HCT116 (cell line): Measurements from ENCODE around the gene CD300LD. TPM values are rescaled to one million over a fixed set of nuclear protein-coding genes. Genes with fewer than 3 reads are reported as not detected.
"Not testable (repeated sequence)": the region's sequence is repeated elsewhere in the genome, so short reads cannot be mapped to it uniquely, and the experiment has no call there.

Experiments
- ATAC-seq: fragments of 200-7000 bp; cut with Tn5 transposase; 2 replicates; pipeline ENCODE4 v1.9.1; 2020; ENCODE audit warnings: mild to moderate bottlenecking, moderate library complexity
- BruUV-seq: library from RNA; stranded (reverse); fragments of 400-500 nt; replicated peaks from 2 replicates; lab custom pipeline; 2021; lab: Mats Ljungman, UMichigan
- CTCF ChIA-PET: fragments of 300-600 bp; sonication (Branson Sonifier 250); formaldehyde crosslinking; loops from one replicate; lab custom pipeline; 2021; ENCODE audit warnings: antibody characterized with exemption; lab: Charles Lee
- POLR2A ChIA-PET: fragments of 300-600, 350-600 bp; sonication (Branson Sonifier 250); formaldehyde crosslinking; loops from one replicate; lab custom pipeline; 2021; ENCODE audit warnings: antibody characterized with exemption; lab: Charles Lee
- RAD21 ChIA-PET, 2 experiments: fragments of 300-600 bp; sonication (Branson Sonifier 250); formaldehyde crosslinking; loops; one replicate each; lab custom pipeline; 2023; ENCODE audit warnings: low total read pairs in 2 of 2; ENCODE audit not compliant: uncharacterized antibody in 2 of 2, unreplicated experiment in 2 of 2, low non-redundant PET in 1 of 2; lab: Charles Lee
- DNase-seq: peaks from one replicate; pipeline ENCODE4 v3.0.0-alpha.2; 2010; ENCODE audit warnings: low read depth, low spot score
- H2AFZ ChIP-seq: fragments of 200-600 bp; shearing (Covaris generic), sonication (generic); 2 replicates; pipeline ENCODE4 v1.6.1; 2017; ENCODE audit warnings: low read depth, mixed run types, mixed read lengths, antibody characterized with exemption, low read length; ENCODE audit not compliant: poor library complexity, severe bottlenecking
- H3K27ac ChIP-seq: 2 replicates; pipeline ENCODE4 v1.5.1; 2012; ENCODE audit warnings: low read depth, low read length
- H3K27me3 ChIP-seq: fragments of 200-600 bp; sonication (generic); 2 replicates; pipeline ENCODE4 v1.6.1; 2016; ENCODE audit warnings: mixed run types, low read length, mixed read lengths; ENCODE audit not compliant: insufficient read depth
- H3K36me3 ChIP-seq, 2 experiments: fragments of 200-500 bp in 1 of 2; fragments of 200-600 bp in 1 of 2; sonication (Bioruptor generic) in 1 of 2; sonication (generic) in 1 of 2; 2 replicates each; pipeline versions ENCODE4 v1.5.1 to v1.6.1; 2014 to 2016; ENCODE audit warnings: low read length in 2 of 2, inconsistent platforms in 1 of 2, mixed read lengths in 1 of 2, mixed run types in 1 of 2; ENCODE audit not compliant: insufficient read depth in 2 of 2, control insufficient read depth in 1 of 2
- H3K4me1 ChIP-seq, 2 experiments: fragments of 200-600 bp in 1 of 2; sonication (generic) in 1 of 2; 2 replicates each; pipeline versions ENCODE4 v1.5.1 to v1.6.1; 2012 to 2017; ENCODE audit warnings: low read length in 2 of 2, inconsistent platforms in 1 of 2, mild to moderate bottlenecking in 1 of 2, mixed read lengths in 1 of 2, mixed run types in 1 of 2, moderate library complexity in 1 of 2; ENCODE audit not compliant: insufficient read depth in 2 of 2, control insufficient read depth in 1 of 2
- H3K4me2 ChIP-seq: fragments of 200-600 bp; sonication (generic); 2 replicates; pipeline ENCODE4 v1.6.1; 2017; ENCODE audit warnings: mixed run types, low read length, mixed read lengths
- H3K4me3 ChIP-seq, 2 experiments: fragments of 200-600 bp in 1 of 2; sonication (generic) in 1 of 2; replicated peaks in 1 of 2; 2 replicates each; pipeline ENCODE4 v1.5.1; 2011 to 2016; ENCODE audit warnings: low read length in 2 of 2, control low read depth in 1 of 2, low read depth in 1 of 2, mild to moderate bottlenecking in 1 of 2, mixed read lengths in 1 of 2, mixed run types in 1 of 2
- H3K79me2 ChIP-seq: fragments of 200-600 bp; sonication (generic); 2 replicates; pipeline ENCODE4 v1.6.1; 2017; ENCODE audit warnings: mild to moderate bottlenecking, mixed run types, low read length, moderate library complexity, mixed read lengths; ENCODE audit not compliant: insufficient read depth
- H3K9ac ChIP-seq: fragments of 200-600 bp; sonication (generic); 2 replicates; pipeline ENCODE4 v1.6.1; 2016; ENCODE audit warnings: low read length, mixed read lengths
- H3K9me2 ChIP-seq: fragments of 200-600 bp; sonication (generic), shearing (Covaris generic); 2 replicates; pipeline ENCODE4 v1.6.1; 2017; ENCODE audit warnings: mixed run types, mild to moderate bottlenecking, moderate library complexity; ENCODE audit not compliant: insufficient read depth
- H3K9me3 ChIP-seq, 2 experiments: fragments of 200-500 bp in 1 of 2; fragments of 200-600 bp in 1 of 2; sonication (Bioruptor generic) in 1 of 2; sonication (generic) in 1 of 2; 2 replicates each; pipeline ENCODE4 v1.6.1; 2014 to 2017; ENCODE audit warnings: low read length in 2 of 2, mixed read lengths in 2 of 2, inconsistent platforms in 1 of 2, low read depth in 1 of 2, mild to moderate bottlenecking in 1 of 2, mixed run types in 1 of 2, moderate library complexity in 1 of 2; ENCODE audit not compliant: control insufficient read depth in 1 of 2, insufficient read depth in 1 of 2
- H4K20me1 ChIP-seq: fragments of 200-600 bp; sonication (generic), shearing (Covaris generic); 2 replicates; pipeline ENCODE4 v1.6.1; 2017; ENCODE audit warnings: mixed run types, mild to moderate bottlenecking, moderate library complexity; ENCODE audit not compliant: insufficient read depth
- CEBPB ChIP-seq: IDR thresholded peaks from 2 replicates; pipeline ENCODE4 v1.6.1; 2012; ENCODE audit warnings: low read depth
- JUND ChIP-seq: IDR thresholded peaks from 2 replicates; pipeline ENCODE4 v1.6.1; 2012
- POLR2AphosphoS5 ChIP-seq: IDR thresholded peaks from 2 replicates; pipeline ENCODE4 v1.6.1; 2011; ENCODE audit warnings: mild to moderate bottlenecking, low read depth, low read length, moderate library complexity
- RAD21 ChIP-seq: IDR thresholded peaks from 2 replicates; pipeline ENCODE4 v1.6.1; 2012; ENCODE audit warnings: low read depth, mild to moderate bottlenecking
- SIN3A ChIP-seq: IDR thresholded peaks from 2 replicates; pipeline ENCODE4 v1.6.1; 2012; ENCODE audit warnings: low read depth
- SP1 ChIP-seq: IDR thresholded peaks from 2 replicates; pipeline ENCODE4 v1.6.1; 2012; ENCODE audit warnings: low read depth
- SRF ChIP-seq: IDR thresholded peaks from 2 replicates; pipeline ENCODE4 v1.6.1; 2012; ENCODE audit warnings: low read depth
- TCF7L2 ChIP-seq: IDR thresholded peaks from 2 replicates; pipeline ENCODE4 v1.7.0; 2011; ENCODE audit warnings: borderline replicate concordance, inconsistent platforms; ENCODE audit not compliant: insufficient read depth, insufficient read length; ENCODE audit errors: extremely low read depth
- YY1 ChIP-seq: IDR thresholded peaks from 2 replicates; pipeline ENCODE4 v1.6.1; 2011; ENCODE audit warnings: low read length, low read depth, moderate library complexity, mild to moderate bottlenecking; ENCODE audit not compliant: insufficient replicate concordance; ENCODE audit errors: extremely low read depth
- ZNF274 ChIP-seq: fragments of 200-500 bp; sonication (Bioruptor generic); IDR thresholded peaks from 2 replicates; pipeline ENCODE4 v1.6.1; 2014; ENCODE audit warnings: mild to moderate bottlenecking, low read depth, low read length, inconsistent platforms
- intact Hi-C: fragments of 100-400 bp; cut with micrococcal nuclease; formaldehyde crosslinking; loops from 2 replicates; pipeline ENCODE4 v1.10.0; 2022
- total RNA-seq: library from RNA; stranded (reverse); gene quantifications from one replicate; pipeline ENCODE4 v1.2.1, GENCODE V29; 2021; ENCODE audit not compliant: unreplicated experiment
- TF ChIP-seq, protein P1 (sequence below): IDR thresholded peaks from 2 replicates; pipeline ENCODE4 v1.6.1; 2012

The CD300LD gene
- total RNA-seq, 1 experiment from 2014 or later: not detected

- POLR2A ChIA-PET: no interaction called here
- RAD21 ChIA-PET: no interaction called here
- no TSS peak for BruUV-seq
Observed at GRCh38 chr17:74558882-74559519, 33.1 kb downstream of the CD300LD start.

GRCh38 chr17:74558402-74558801, 33.7 kb downstream of the CD300LD start:
- CTCF ChIA-PET: interaction anchor here (3.7 kb wide), 1 partner anchor 8 kb away, joined by 19 read pairs; the partner anchor contains the start of gene CD300H
- H3K27me3 ChIP-seq: peaks cover 44% of the 10 kb centered on the region
- RAD21 ChIA-PET, ATAC-seq, POLR2A ChIA-PET, H3K9me2 ChIP-seq, H3K27ac ChIP-seq, BruUV-seq, H3K36me3 ChIP-seq, H3K4me3 ChIP-seq, H3K9ac ChIP-seq, H3K9me3 ChIP-seq, H4K20me1 ChIP-seq, H3K79me2 ChIP-seq, H3K4me1 ChIP-seq, DNase-seq, H3K4me2 ChIP-seq, H2AFZ ChIP-seq, intact Hi-C loops: not testable (repeated sequence)

More at GRCh38 chr17:74558882-74559519, 33.1 kb downstream of the CD300LD start:
- Histone ChIP-seq H3K9ac (no peak overlapping the region), H4K20me1 (no peaks in the 10 kb centered on the region), H3K36me3 (no peaks in the 10 kb centered on the region), H2AFZ (no peak overlapping the region), H3K4me2 (no peak overlapping the region), H3K4me3 (no peak overlapping the region), H3K9me3 (no peaks in the 10 kb centered on the region), H3K27ac (no peak overlapping the region), H3K27me3 (peaks cover 40% of the 10 kb centered on the region), H3K79me2 (no peaks in the 10 kb centered on the region), H3K4me1 (no peaks in the 10 kb centered on the region), H3K9me2 (no peaks in the 10 kb centered on the region)
- ATAC-seq: no peak
- no peak for DNase-seq
- CTCF ChIA-PET: no interaction called here
- intact Hi-C loops: no loop called here
- TF ChIP-seq, protein P1, sequence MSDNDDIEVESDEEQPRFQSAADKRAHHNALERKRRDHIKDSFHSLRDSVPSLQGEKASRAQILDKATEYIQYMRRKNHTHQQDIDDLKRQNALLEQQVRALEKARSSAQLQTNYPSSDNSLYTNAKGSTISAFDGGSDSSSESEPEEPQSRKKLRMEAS: no peak
- no peak for TF ChIP-seq YY1
- TF ChIP-seq RAD21: no peak
- no peak for TF ChIP-seq SP1
- no peak for TF ChIP-seq TCF7L2
- TF ChIP-seq POLR2AphosphoS5: no peak
- TF ChIP-seq SIN3A: no peak
- TF ChIP-seq JUND: no peak
- TF ChIP-seq SRF: no peak
- no peak for TF ChIP-seq ZNF274
- no peak for TF ChIP-seq CEBPB
